Articular chondrocyte of knee joint (primary cell): ENCODE measurements around the gene CNR2. TPM values are rescaled to one million over a fixed set of nuclear protein-coding genes. Genes with fewer than 3 reads are reported as not detected.

Experiments used
- small RNA-seq: library from RNA; depleted of rRNA; stranded (forward); fragments of <200 nt; gene quantifications from one replicate; pipeline ENCODE3, GENCODE V24; 2012
- total RNA-seq: library from RNA; depleted of rRNA; stranded (reverse); fragments of >200 nt; gene quantifications from 2 replicates; pipeline ENCODE4 v1.2.3, GENCODE V29; 2012

The CNR2 gene
- total RNA-seq, result not detected in 2 replicates

GRCh38 chr1:23913212-23913880 lies at the start of gene CNR2:
TSS of gene CNR2 (minus strand) at chr1:23913362. CDS start at chr1:23875617, 37,745 bp downstream.

GRCh38 chr1:23959461-23960290 lies 46.5 kb upstream of the CNR2 start, which contains the start of gene PNRC2:
TSS of gene PNRC2 (plus strand) at chr1:23959828. CDS start at chr1:23961458, 1,630 bp downstream.

GRCh38 chr1:23867895-23868556 lies 45.1 kb downstream of the CNR2 start, which contains the start of gene FUCA1:
TSS of gene FUCA1 (minus strand) at chr1:23868290. CDS start at chr1:23868286, 4 bp downstream.

GRCh38 chr1:23825076-23825761 lies 87.9 kb downstream of the CNR2 start, which contains the start of gene HMGCL:
TSS of gene HMGCL (minus strand) at chr1:23825429. CDS start at chr1:23825415, 14 bp downstream.

Small RNAs within 50 kb of the gene (small RNA-seq; reads per million reads assigned to genes)
- gene MIR378F, result not detected

Other genes with a start within 250 kb of the CNR2 start
- 742 and 938 TPM in 2 replicates for gene RPL11, start 221.6 kb downstream of the CNR2 start, total RNA-seq
- gene ELOA, start 169.9 kb downstream of the CNR2 start, total RNA-seq, result 41.3 and 41.6 TPM in 2 replicates
- 41.4 and 43.7 TPM in 2 replicates for gene PITHD1, start 134.9 kb downstream of the CNR2 start, total RNA-seq
- 28.9 and 34.9 TPM in 2 replicates for gene LYPLA2, start 122.2 kb downstream of the CNR2 start, total RNA-seq
- 23.3 and 23.9 TPM in 2 replicates for gene GALE, start 112.6 kb downstream of the CNR2 start, total RNA-seq
- gene HMGCL, start 87.9 kb downstream of the CNR2 start, total RNA-seq, result 36.1 and 52.5 TPM in 2 replicates
- gene FUCA1, start 45.1 kb downstream of the CNR2 start, total RNA-seq, result 25.1 and 26.5 TPM in 2 replicates
- gene PNRC2, start 46.5 kb upstream of the CNR2 start, total RNA-seq, result 121 and 165 TPM in 2 replicates
- 107 and 129 TPM in 2 replicates for gene SRSF10, start 67.0 kb upstream of the CNR2 start, total RNA-seq
- gene MYOM3, start 198.8 kb upstream of the CNR2 start, total RNA-seq, result 0.26 and 0.32 TPM in 2 replicates
- gene IL22RA1, start 229.8 kb upstream of the CNR2 start, total RNA-seq, result 0.11 and 0.26 TPM in 2 replicates